ENCODE data around the gene TNS3.

The TNS3 gene

DNA sequence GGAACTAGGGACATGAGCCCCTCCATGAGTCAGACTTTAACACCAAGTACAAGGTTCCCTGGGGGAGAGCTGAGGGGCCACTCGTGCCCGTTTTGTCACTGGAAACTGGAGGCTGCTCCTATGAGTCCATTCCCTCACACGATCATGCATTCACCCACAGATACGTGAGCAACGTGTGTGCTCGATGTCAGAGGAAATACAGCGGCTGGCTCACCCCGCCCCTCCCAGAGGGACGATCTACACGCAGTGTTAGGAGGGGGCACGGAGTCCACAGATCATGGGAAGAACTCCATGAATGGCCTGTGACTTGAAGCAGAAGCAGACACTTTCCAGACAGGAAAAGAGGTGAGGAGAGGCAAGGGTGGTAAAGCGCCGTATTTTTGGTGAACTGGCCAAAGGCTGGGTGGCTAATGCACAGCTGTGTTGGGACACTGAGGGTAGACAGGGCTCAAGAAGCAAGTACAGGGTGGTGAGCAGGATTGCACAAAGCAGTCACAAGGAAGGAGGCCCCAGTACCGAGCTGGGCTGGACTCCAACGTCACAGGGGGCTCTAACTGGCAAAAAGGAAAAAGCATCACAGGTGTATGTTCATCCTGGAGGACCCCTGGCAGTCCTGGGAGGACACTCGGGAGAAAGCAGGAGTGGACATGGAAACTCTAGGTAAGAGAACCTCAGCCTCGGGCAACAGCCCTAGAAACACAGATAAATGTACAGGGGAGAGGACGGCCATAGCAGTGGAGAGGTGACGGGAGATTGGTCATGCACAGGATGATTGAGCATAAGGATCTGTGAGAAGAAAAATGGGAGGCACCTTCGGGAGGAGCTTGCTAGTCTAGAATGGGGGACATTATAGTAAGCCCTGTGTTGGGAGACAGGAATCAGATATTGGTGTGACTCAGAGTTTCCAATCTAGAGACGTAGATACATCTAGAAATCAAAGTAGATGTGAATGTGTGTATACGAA is 41.2 kb downstream of the TNS3 start:
- DNase-seq (ENCODE audit: low read depth in 2 of 2) = no peak

DNA sequence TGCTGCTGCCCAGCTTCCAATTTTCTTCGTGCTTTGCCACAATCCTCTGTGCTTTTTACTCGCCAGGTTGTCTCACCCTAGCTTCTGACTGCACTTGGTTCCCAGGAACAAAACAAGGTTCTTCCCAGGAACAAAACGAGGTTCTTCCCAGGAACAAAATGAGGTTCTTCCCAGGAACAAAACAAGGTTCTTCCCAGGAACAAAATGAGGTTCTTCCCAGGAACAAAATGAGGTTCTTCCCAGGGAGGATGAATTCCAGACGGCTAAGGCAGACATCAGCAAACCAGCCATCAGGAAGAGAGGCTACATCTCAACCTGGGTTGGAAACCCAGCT is 41.9 kb downstream of the TNS3 start:
- DNase-seq (ENCODE audit: low read depth in 2 of 2) = no peak

DNA sequence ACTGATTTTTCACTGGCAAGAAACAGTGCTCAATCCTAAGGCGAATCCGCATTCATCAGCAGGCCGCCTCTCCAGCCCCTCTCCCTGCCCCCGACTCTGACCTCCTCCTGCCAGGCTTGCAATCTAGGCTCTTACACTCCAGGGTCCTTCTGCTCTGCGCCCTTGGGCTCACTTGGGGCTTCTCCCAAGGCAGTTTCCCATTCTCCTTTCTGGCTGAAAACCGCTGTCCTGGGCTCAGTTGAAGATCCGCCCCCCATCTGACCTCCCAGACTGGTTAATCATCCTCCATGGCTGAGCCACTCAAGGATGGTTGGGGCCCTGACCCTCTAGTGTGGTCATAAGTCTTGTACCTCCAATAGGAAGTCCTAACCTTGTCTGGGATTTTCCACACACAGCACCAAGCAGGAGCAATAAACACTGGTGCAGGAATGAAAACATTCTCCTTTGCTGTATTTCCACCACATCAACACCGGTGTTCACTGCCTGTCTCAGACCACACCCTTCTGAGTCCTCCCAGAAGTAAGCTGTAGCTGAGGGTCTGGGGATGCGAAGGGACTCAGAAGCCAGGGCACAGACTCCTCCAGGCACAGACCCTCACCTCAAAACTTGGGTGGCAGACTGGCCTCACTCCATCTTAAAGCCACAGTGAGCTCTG is 42.4 kb downstream of the TNS3 start:
- DNase-seq (ENCODE audit: low read depth in 2 of 2) = no peak

DNA sequence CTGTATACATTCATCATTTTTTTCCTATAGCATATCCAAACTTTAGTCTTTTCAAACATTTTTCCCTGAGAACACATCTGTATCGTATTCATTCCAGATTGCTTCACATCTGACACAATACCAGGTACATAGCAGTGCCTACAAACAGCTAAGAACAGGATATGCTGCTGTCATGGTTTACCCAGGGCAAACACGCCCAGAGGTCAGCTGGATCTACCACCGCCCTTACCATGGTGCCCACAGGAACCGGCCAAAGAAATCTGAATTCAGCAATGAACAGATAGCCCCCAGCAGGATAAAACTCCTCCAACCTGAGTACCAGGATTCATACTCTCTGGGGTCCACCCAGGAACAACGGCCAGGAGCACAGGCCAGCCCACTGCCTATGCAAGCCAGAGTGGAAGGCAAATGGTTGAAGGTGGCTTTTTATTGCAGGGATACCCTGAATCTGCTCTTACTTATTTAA is 43.0 kb downstream of the TNS3 start:
- no peak for DNase-seq (ENCODE audit: low read depth in 2 of 2)

DNA sequence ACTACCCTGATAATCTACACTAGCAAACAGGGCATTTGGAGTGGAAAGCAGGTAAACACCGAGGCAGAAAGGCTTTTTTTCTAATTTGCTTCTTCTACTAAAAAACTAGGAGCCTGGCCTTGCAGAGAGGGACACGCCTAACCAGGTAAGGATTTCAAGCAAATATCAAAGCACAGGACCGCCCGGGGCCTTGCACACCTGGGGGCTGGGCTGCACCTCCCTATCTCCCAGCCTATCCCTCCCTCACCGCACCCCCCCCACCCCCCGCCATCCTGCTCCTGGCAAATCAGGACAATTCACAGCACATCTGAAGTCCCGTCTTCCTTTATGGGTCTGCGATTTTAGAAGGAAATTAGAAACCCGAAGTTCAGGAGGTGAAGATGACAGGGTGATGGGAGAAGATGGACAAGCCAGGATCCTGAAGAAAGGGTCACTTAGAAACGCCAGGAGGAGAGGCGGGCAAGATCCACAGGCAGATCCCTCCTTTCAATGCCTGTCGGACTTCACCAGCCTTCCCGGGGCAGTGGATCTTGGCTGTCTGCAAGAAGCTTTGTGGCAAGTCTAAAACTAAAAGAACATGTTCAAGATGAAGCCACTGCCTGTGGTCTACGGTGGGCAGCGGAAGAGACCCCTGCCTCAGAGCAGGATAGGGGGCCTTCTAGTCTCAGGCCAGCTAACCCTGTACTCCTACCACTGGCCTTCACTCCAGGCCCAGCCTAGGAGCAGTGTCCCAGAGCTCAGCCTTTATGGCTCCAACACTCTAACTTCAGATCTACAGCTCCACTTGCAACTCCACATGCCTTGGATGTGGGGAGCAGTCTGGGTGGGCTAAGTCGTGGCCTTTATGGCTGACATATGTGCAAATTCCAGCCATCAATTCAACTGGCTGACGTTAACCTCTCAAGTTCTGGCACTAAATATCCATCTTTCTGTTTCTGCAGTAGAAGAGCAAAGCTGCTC is 43.9 kb downstream of the TNS3 start:
- no peak for DNase-seq (ENCODE audit: low read depth in 2 of 2)

DNA sequence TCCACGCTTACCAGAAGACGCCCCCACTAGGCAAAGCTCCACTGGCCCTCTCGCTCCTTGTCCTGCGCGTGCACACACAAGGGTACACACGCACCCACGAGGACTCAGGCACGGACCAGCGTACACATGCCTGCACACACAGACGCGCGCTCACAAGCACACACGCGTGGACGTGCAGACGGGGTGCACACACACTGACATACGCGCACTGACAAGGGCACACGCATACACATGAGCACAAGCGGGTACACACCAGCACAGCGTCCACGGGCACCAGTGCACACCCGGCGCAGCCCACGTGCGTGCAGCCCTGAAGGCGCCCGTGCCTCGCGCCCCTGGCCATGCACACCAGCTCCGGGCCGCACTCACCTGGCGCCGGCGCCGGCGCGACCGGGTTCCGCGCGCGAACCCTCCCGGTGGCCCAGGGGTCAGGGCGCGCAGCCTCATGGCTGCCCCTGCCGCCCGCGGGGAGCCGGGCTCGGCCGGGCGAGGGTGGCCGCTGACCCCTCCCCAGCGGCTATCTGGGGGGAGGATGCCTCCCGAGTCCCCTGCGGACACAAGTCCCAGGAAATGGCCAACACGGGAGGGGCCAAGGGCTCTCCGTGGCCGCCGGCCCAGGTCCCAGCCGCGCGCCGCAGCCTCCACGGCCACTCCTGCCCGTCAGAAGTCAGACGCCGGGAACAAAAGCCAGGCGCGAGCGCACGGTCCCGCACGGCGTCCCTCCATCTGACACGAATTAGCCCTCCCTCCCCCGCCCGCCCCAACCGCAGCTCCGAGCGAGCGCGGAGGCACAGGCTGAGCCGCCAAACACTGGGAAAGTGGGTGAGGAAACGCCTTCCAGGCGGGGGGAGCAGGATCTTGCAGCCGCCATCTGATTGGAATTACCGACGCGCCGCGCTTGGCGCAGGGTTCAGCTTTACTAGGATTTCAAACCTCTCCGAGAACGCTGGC is 45.0 kb downstream of the TNS3 start:
- no peak for DNase-seq (ENCODE audit: low read depth in 2 of 2)

DNA sequence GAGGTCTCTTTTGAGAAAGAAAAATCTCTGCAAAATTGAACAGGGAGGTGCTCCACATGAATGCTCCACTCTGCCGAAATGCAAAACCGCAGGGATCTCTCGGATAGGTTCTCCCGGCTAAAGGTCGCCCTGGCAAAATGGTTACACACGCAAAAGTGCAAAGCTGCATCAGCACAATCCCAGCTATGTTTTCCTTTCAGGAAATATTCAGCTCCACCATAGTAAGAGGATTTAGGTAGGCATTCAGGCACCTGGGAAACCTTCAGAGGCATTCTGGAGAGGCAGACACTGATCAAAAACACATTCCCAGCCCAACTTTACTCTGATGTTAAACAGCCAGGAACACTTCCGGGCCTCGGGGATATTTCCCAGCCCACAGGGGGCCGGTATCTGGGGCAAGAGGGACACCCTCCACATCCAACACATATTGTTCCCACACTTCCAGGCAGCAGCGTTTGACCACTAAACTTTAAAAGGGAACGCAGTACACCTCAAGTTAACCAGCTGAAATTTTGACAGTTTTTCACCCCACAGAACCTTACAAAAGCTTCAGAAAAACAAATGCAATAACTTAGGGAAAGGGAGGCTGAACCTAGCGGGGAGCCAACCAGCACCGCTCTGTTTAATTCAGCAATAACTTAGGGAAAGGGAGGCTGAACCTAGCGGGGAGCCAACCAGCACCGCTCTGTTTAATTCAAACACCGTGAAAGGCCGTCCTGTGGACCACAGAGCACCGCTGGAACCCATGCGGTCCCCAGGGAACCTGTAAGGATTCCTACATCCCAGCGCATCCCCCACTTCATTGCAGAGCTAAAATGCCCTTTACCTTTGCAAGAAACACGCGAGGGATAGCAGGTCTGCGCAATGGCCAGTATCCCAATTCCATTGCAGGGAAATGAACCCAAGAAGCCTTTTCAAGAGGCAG is 45.9 kb downstream of the TNS3 start:
- no peak for DNase-seq (ENCODE audit: low read depth in 2 of 2)

DNA sequence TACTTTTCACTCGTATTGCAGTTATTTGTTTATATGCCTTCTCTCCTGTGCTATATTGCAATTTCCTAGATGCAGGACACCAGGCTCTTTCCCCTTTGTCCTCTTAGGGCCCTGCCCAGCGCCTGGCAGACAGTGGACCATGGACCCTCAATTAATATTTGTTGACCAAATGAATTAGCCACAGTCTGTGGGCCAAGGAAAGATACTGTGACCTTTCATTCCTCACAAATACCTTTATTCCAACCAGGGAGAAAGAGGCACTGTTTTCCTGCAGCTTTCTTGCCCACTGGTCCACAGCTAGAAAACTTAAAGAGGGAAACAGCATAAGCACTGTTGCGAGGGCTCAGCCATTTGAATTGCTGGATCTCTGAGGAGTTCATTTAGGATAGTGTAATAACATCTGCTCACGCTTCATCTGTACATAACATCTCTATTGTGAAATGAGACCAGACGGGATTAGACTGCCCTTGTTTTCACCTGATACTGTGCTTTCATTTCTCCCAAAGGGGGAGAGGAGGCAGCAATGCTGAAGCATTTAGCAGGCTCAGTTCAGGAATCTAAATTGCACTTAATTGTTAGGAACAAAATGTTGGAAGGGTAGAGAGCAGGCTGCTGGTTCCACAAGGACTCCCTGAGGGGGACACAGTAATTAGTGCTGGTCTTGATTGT is 46.7 kb downstream of the TNS3 start:
- DNase-seq (ENCODE audit: low read depth in 2 of 2) = no peak

DNA sequence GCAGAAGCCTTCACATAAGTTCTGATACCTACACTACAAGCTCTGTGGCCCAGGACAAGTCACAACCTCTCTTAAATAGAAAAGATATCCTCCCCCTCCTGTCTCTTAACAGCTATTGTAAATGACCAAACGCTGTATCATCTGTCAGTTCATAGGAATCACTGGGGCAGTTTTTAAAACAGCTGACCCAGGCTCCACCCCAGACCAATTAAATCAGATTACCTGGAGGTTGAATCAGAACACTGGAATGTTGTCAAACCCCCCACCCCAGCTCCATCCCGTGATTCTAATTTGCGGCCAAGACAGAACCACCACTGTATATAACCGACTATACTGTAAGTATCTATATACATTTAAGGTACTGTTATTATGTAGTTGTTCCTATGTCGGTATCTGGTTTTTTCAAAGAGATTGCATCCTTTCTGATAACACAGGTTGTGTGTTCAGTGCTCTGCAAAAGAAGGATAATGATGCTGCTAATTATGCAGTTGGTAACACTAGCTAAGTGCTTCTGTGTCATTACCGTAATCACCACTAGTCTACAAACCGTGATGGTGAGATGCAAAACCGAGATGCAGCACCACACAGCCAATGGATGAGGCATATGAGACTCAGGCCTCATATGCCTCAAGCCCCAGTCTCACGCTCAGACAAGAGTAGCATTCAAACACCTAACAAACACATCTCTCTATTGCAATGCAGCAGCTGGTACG is 47.4 kb downstream of the TNS3 start:
- DNase-seq (ENCODE audit: low read depth in 2 of 2) = no peak

DNA sequence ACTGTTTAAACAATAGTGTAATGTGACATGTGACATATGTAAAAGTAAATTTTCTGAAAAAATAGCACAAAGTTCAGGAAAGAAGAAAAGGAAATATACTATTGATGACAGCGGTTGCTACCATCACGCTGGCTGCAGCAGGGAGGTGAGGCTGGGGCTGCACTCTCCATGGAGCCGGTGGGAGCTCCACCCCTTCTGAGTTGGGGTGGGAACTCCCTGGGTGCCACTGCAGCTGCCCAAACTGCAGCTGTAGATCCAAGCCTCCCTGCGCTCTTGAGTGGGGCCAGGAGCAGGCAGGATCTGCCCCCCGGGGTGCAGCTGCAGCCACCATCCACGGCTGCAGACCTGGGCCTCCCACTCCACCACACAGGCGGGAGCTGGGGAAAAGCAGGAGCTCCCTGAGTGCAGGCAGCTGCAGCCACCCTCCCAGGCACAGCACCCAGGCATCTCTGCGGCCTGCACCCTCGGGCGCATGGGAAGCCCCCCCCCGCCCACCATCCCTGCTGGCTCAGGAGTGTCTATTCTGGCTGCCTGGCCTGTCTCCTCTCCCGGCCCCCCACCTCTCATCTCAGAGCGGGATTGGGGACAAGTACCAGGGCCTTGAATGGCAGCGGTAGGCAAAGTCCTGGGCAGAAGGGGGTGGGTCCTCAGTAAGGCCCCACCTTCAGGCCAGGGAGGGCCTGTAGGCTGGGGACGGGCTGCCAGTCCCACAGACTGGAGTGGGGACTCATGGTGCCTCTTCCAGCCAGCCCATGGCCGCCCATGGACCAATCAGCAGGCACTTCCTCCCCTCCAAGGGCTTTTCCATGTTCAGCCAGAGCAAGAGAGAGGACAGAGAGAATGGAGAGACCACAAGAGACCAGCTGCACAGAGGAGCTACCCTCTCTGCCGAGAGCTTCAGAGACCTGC is 50.1 kb downstream of the TNS3 start:
- DNase-seq (ENCODE audit: low read depth in 2 of 2) = no peak

DNA sequence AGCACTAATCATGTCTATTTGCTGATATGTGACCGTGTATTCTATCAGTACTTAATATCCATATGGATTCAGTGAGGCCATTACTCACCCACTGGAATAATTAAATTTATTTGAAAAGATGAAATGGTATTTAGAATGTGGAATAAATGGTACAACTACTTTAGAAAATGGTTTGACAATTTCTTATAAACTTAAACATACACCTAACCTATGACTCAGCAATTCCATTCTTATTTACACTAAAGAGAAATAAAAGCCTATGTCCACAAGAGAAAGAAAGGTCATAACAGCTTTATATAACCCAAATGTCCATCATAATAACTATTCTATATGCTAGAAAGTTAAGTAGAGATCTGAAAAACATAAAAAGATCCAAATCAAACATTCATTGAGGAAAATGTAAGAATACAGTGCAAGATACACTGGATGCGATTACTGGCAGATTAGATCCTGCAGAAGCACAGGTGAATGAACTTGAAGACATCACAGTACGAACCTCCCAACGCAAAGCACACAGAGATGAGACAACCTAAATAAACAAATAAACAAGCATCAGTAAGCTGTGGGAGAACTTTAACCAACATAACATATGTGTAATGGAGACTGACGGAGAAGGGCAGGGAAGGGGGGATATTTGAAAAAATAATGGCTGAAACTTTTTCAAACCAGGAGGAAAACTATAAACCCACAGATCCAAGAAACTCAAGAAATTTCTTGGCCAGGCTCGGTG is 51.9 kb downstream of the TNS3 start:
- DNase-seq (ENCODE audit: low read depth in 2 of 2) = no peak

DNA sequence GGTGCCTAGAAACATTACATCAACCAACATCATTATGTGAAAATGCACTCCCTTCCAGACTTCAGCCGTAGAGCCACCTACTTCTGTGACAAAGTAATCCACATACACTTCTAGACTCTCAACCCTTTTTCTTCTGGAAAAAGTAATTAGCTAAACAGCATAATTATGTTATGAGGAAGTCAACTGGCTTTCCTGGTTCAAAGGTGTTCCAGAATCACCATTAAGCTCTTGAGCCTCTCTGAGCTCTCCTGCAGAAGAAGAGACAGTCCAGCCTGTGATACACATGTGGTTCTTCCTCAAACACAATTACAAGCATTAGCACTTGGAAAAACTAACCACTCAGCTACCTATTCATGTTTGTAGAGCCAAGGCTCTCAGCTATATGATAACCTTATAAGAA is 52.5 kb downstream of the TNS3 start:
- DNase-seq (ENCODE audit: low read depth in 2 of 2) = no peak

DNA sequence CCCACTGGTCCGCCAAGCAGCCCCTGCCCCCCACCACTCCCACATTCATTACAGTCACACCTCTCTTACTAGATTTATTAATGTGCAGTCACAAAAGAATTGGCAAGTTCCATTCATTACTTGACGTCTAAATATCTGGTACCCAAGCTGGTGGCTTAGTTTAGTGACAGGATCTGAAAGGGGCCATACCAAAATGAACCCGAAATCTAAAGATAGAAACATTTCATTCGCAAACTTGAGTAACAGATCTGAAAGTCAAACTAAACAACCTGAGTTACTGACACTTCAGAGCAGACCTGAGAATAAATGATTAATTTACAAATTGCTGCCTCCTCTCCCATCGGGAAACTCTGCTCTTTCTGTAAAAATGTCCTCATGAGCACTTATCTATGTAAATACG is 53.4 kb downstream of the TNS3 start:
- DNase-seq (ENCODE audit: low read depth in 2 of 2) = no peak

DNA sequence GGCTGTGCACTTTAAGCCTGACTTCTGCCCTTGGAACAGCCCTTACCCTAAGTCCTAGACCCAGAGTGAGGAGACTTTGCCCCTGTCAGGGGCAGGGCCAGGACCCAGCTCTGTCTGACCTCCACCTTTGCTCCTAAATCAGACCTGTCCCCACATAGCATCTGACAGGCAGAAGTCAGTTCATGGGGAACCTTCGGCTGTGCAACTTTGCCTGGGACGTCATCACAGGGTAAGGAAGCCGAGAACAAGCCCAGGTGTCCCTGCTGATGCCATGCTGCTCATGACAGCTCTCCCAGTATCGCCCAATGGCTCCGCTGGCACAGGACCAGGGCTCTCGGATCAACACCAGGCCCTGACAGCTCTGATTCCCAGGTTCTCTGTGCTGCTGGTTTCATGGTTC is 55.4 kb downstream of the TNS3 start:
- DNase-seq (ENCODE audit: low read depth in 2 of 2) = no peak

DNA sequence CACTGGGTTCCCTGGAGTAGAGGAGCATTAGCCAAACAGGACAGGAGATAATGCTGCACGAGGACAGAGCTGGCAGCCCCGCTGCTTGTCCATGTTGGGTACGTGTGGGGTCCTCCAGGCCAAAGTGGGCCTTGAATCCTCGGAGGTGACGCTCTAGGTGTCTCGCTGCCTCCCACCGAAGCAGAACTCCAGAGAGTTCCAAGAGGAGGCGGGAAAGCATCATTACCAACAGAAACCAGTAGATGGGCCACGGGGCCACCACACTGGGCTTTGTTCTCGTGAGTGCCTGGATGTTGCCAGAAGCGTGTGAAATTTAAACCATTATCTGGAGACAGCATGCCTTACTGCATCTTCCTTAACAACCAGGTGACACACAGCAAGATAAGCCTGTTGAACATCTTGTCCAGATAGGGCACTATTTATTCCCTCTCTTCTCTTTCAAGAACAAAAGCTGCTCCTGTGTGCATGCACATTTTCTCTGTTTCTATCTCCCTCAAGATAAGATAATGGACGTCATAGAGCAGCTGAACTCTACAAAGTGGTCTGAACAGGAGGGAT is 56.8 kb downstream of the TNS3 start:
- no peak for DNase-seq (ENCODE audit: low read depth in 2 of 2)

DNA sequence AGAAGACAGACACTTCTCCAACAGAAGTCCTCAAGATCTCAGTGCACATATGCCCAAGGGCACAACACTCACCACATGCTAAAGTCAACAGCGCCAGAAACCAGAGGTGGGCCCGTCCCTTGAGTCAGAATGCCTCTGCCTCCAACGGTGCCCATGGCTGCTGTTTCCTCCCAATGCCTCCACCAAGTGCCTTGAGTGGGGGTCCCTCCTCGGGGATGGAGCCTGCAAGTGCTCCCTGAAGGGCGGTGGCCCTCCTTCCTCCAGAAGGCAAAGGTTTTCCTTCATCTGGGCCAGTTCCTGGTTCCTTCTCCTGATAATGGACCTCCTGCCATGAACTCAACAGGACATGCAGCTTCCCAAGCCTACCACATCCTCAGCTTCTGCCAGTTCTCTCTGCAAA is 58.5 kb downstream of the TNS3 start:
- DNase-seq (ENCODE audit: low read depth in 2 of 2) = no peak

Data from stimulated activated CD4-positive, alpha-beta T cell treated with anti-CD3 and anti-CD28 coated beads, Interleukin-1b, Interleukin-23, amount 100 ng/mL, for 4 hours (primary cell).